ENCODE data around the gene GPR161.

Gene GPR161

GRCh38 chr1:168125051-168125450, 11.7 kb downstream of the GPR161 start:
- DNase-seq (ENCODE audit: low read depth): no peak
- no peak overlapping the region for H3K4me3 ChIP-seq (ENCODE audit: low read depth, low read length)
- TF ChIP-seq CTCF (conservative IDR thresholded peaks at IDR 0.05; ENCODE audit: low read depth, low read length): no peak

GRCh38 chr1:168121401-168122011, 15.2 kb downstream of the GPR161 start:
- H3K4me3 ChIP-seq (ENCODE audit: low read depth, low read length): no peak overlapping the region
- no peak for TF ChIP-seq CTCF (conservative IDR thresholded peaks at IDR 0.05; ENCODE audit: low read depth, low read length)
- peak; percentile 53 for DNase-seq (ENCODE audit: low read depth)

- H3K4me3 ChIP-seq (ENCODE audit: low read depth, low read length): no peak overlapping the region
- no peak for TF ChIP-seq CTCF (conservative IDR thresholded peaks at IDR 0.05; ENCODE audit: low read depth, low read length)
- DNase-seq (ENCODE audit: low read depth): no peak
Measured at GRCh38 chr1:168119750-168120149, 17.0 kb downstream of the GPR161 start.

- no peak for DNase-seq (ENCODE audit: low read depth)
- TF ChIP-seq CTCF (conservative IDR thresholded peaks at IDR 0.05; ENCODE audit: low read depth, low read length): no peak
- no peak overlapping the region for H3K4me3 ChIP-seq (ENCODE audit: low read depth, low read length)
Measured at GRCh38 chr1:168116327-168116799, 20.4 kb downstream of the GPR161 start.

GRCh38 chr1:168114845-168115244, 21.9 kb downstream of the GPR161 start:
- no peak for TF ChIP-seq CTCF (conservative IDR thresholded peaks at IDR 0.05; ENCODE audit: low read depth, low read length)
- DNase-seq (ENCODE audit: low read depth): no peak

GRCh38 chr1:168112673-168113305, 23.9 kb downstream of the GPR161 start:
- H3K4me3 ChIP-seq (ENCODE audit: low read depth, low read length): no peak overlapping the region
- no peak for TF ChIP-seq CTCF (conservative IDR thresholded peaks at IDR 0.05; ENCODE audit: low read depth, low read length)
- DNase-seq (ENCODE audit: low read depth): peak; percentile 83

More at GRCh38 chr1:168114845-168115244, 21.9 kb downstream of the GPR161 start:
- no peak overlapping the region for H3K4me3 ChIP-seq (ENCODE audit: low read depth, low read length)
